ENCODE results near the gene OPN1MW3.
"Not testable (repeated sequence)": the region's sequence is repeated elsewhere in the genome, so short reads cannot be mapped to it uniquely, and the experiment has no call there.

The OPN1MW3 gene

GRCh38 chrX:154257282-154257681 is at the start of gene OPN1MW3:
OPN1MW3 (plus strand) TSS chrX:154257582; CDS start chrX:154257620, 38 bp downstream.
- H3K36me3 ChIP-seq, H3K27me3 ChIP-seq, H4K20me1 ChIP-seq, H3K4me1 ChIP-seq, H3K4me2 ChIP-seq, H3K9ac ChIP-seq, H3K27ac ChIP-seq, H3K9me3 ChIP-seq, H3K4me3 ChIP-seq: not testable (repeated sequence)

GRCh38 chrX:154209670-154210418 is 47.5 kb upstream of the OPN1MW3 start:
- H3K4me2 ChIP-seq, H4K20me1 ChIP-seq: not testable (repeated sequence)

GRCh38 chrX:154211057-154211456 is 46.3 kb upstream of the OPN1MW3 start:
- H3K9me3 ChIP-seq, H3K27me3 ChIP-seq, H3K4me3 ChIP-seq, H3K4me2 ChIP-seq, H3K27ac ChIP-seq, H3K9ac ChIP-seq, H4K20me1 ChIP-seq, H3K36me3 ChIP-seq, H3K4me1 ChIP-seq: not testable (repeated sequence)

More at GRCh38 chrX:154209670-154210418, 47.5 kb upstream of the OPN1MW3 start:
- H3K9me3 ChIP-seq, H3K4me3 ChIP-seq, H3K27ac ChIP-seq, H3K36me3 ChIP-seq, H3K9ac ChIP-seq, H3K27me3 ChIP-seq, H3K4me1 ChIP-seq: not testable (repeated sequence)

GRCh38 chrX:154211499-154211898 is 45.9 kb upstream of the OPN1MW3 start:
- H3K27ac ChIP-seq, H3K9ac ChIP-seq, H3K9me3 ChIP-seq, H3K4me2 ChIP-seq, H4K20me1 ChIP-seq, H3K27me3 ChIP-seq, H3K4me1 ChIP-seq, H3K4me3 ChIP-seq, H3K36me3 ChIP-seq: not testable (repeated sequence)

- H3K9me3 ChIP-seq, H3K27me3 ChIP-seq, H3K4me1 ChIP-seq, H3K27ac ChIP-seq, H3K36me3 ChIP-seq, H4K20me1 ChIP-seq, H3K9ac ChIP-seq, H3K4me3 ChIP-seq, H3K4me2 ChIP-seq: not testable (repeated sequence)
Observed at GRCh38 chrX:154219456-154219855, 37.9 kb upstream of the OPN1MW3 start, which contains the start of gene OPN1MW2. OPN1MW2 (plus strand) TSS chrX:154219756; CDS start chrX:154219816, 60 bp downstream.

GRCh38 chrX:154225292-154225691 is 32.1 kb upstream of the OPN1MW3 start:
- not testable (repeated sequence) for H3K27ac ChIP-seq, H3K9ac ChIP-seq, H3K4me3 ChIP-seq, H3K9me3 ChIP-seq, H3K4me1 ChIP-seq, H3K27me3 ChIP-seq, H3K4me2 ChIP-seq, H3K36me3 ChIP-seq, H4K20me1 ChIP-seq

GRCh38 chrX:154226706-154227105 is 30.7 kb upstream of the OPN1MW3 start:
- not testable (repeated sequence) for H3K27ac ChIP-seq, H3K4me3 ChIP-seq, H3K27me3 ChIP-seq, H3K36me3 ChIP-seq, H3K4me1 ChIP-seq, H3K9me3 ChIP-seq, H4K20me1 ChIP-seq, H3K9ac ChIP-seq, H3K4me2 ChIP-seq

GRCh38 chrX:154231443-154231842 is 25.9 kb upstream of the OPN1MW3 start:
- not testable (repeated sequence) for H3K9me3 ChIP-seq

GRCh38 chrX:154233620-154234019 is 23.8 kb upstream of the OPN1MW3 start:
- H3K4me3 ChIP-seq, H4K20me1 ChIP-seq, H3K4me2 ChIP-seq, H3K9me3 ChIP-seq, H3K27ac ChIP-seq, H3K36me3 ChIP-seq, H3K27me3 ChIP-seq, H3K9ac ChIP-seq, H3K4me1 ChIP-seq: not testable (repeated sequence)

More at GRCh38 chrX:154231443-154231842, 25.9 kb upstream of the OPN1MW3 start:
- not testable (repeated sequence) for H3K27me3 ChIP-seq, H3K36me3 ChIP-seq, H3K4me2 ChIP-seq, H4K20me1 ChIP-seq, H3K9ac ChIP-seq, H3K4me3 ChIP-seq, H3K27ac ChIP-seq, H3K4me1 ChIP-seq

- H3K4me1 ChIP-seq, H3K4me2 ChIP-seq, H3K27me3 ChIP-seq, H3K36me3 ChIP-seq, H3K9me3 ChIP-seq, H3K4me3 ChIP-seq, H4K20me1 ChIP-seq, H3K27ac ChIP-seq, H3K9ac ChIP-seq: not testable (repeated sequence)
Observed at GRCh38 chrX:154238939-154239559, 18.3 kb upstream of the OPN1MW3 start.

- not testable (repeated sequence) for H3K9me3 ChIP-seq, H3K27ac ChIP-seq, H3K4me2 ChIP-seq, H4K20me1 ChIP-seq, H3K4me3 ChIP-seq, H3K4me1 ChIP-seq, H3K36me3 ChIP-seq, H3K27me3 ChIP-seq, H3K9ac ChIP-seq
Observed at GRCh38 chrX:154239982-154240503, 17.3 kb upstream of the OPN1MW3 start.

GRCh38 chrX:154247377-154248045 is 9.9 kb upstream of the OPN1MW3 start:
- not testable (repeated sequence) for H3K4me2 ChIP-seq, H4K20me1 ChIP-seq, H3K27me3 ChIP-seq, H3K9ac ChIP-seq, H3K9me3 ChIP-seq, H3K36me3 ChIP-seq, H3K27ac ChIP-seq, H3K4me3 ChIP-seq, H3K4me1 ChIP-seq

GRCh38 chrX:154248076-154248475 is 9.3 kb upstream of the OPN1MW3 start:
- H3K36me3 ChIP-seq, H3K27ac ChIP-seq, H3K9ac ChIP-seq, H3K4me1 ChIP-seq, H4K20me1 ChIP-seq, H3K9me3 ChIP-seq, H3K4me2 ChIP-seq, H3K4me3 ChIP-seq, H3K27me3 ChIP-seq: not testable (repeated sequence)

GRCh38 chrX:154258711-154259110 is 1.3 kb downstream of the OPN1MW3 start:
- H3K4me1 ChIP-seq, H3K27ac ChIP-seq, H3K9ac ChIP-seq, H3K4me3 ChIP-seq, H3K27me3 ChIP-seq, H3K36me3 ChIP-seq, H3K9me3 ChIP-seq, H4K20me1 ChIP-seq, H3K4me2 ChIP-seq: not testable (repeated sequence)
